ENCODE measurements around the gene FRMPD2.
A peak's percentile ranks its signal among the peaks of the same experiment; 100 is the strongest.

FRMPD2 gene

GRCh38 chr10:48307711-48308018 lies 33.2 kb upstream of the FRMPD2 start:
- DNase-seq (ENCODE audit: extremely low spot score) = no peak
- POLR2A ChIA-PET = no interaction called here
- CTCF ChIA-PET = interaction anchor here (1.6 kb wide), 1 partner anchor 18 kb away, joined by 4 read pairs; no protein-coding TSS in a partner anchor
- no peak for TF ChIP-seq CTCF (IDR thresholded peaks at IDR 0.05; ENCODE audit: control extremely low read depth, extremely low read depth, low read depth, missing control alignments)

GRCh38 chr10:48306870-48307710 lies 32.6 kb upstream of the FRMPD2 start:
- POLR2A ChIA-PET = no interaction called here
- peak; percentile 55 for DNase-seq (ENCODE audit: extremely low spot score)
- no peak for TF ChIP-seq CTCF (IDR thresholded peaks at IDR 0.05; ENCODE audit: control extremely low read depth, extremely low read depth, low read depth, missing control alignments)
- CTCF ChIA-PET = interaction anchor here (1.6 kb wide), 1 partner anchor 17 kb away, joined by 4 read pairs; no protein-coding TSS in a partner anchor

GRCh38 chr10:48306265-48306869 lies 31.9 kb upstream of the FRMPD2 start, which contains the start of gene MAPK8:
TSS of gene MAPK8 (plus strand) at chr10:48306677. CDS start at chr10:48401661, 94,984 bp downstream.
- CTCF ChIA-PET = interaction anchor here (0.9 to 1.2 kb wide), 3 partner anchors 16 to 349 kb away, joined by 3 to 4 read pairs (median 3); no protein-coding TSS in a partner anchor
- TF ChIP-seq CTCF (IDR thresholded peaks at IDR 0.05; ENCODE audit: control extremely low read depth, extremely low read depth, low read depth, missing control alignments) = no peak
- peak; percentile 99 for DNase-seq (ENCODE audit: extremely low spot score)
- POLR2A ChIA-PET = no interaction called here

- POLR2A ChIA-PET = no interaction called here
- DNase-seq (ENCODE audit: extremely low spot score) = no peak
- CTCF ChIA-PET = interaction anchor here (0.9 to 1.2 kb wide), 3 partner anchors 15 to 350 kb away, joined by 3 to 4 read pairs (median 3); no protein-coding TSS in a partner anchor
- TF ChIP-seq CTCF (IDR thresholded peaks at IDR 0.05; ENCODE audit: control extremely low read depth, extremely low read depth, low read depth, missing control alignments) = no peak
Measured at GRCh38 chr10:48305905-48306264, 31.4 kb upstream of the FRMPD2 start.

- POLR2A ChIA-PET = no interaction called here
Measured at GRCh38 chr10:48302515-48303476, 28.3 kb upstream of the FRMPD2 start.

More at GRCh38 chr10:48302515-48303476, 28.3 kb upstream of the FRMPD2 start:
- no peak for TF ChIP-seq CTCF (IDR thresholded peaks at IDR 0.05; ENCODE audit: control extremely low read depth, extremely low read depth, low read depth, missing control alignments)
- peak; percentile 29 for DNase-seq (ENCODE audit: extremely low spot score)
- CTCF ChIA-PET = interaction anchor here (1.3 to 7.0 kb wide), 3 partner anchors 9 to 61 kb away, joined by 3 to 85 read pairs (median 12); no protein-coding TSS in a partner anchor
